ENCODE results near the gene PTPRN2.

DNA sequence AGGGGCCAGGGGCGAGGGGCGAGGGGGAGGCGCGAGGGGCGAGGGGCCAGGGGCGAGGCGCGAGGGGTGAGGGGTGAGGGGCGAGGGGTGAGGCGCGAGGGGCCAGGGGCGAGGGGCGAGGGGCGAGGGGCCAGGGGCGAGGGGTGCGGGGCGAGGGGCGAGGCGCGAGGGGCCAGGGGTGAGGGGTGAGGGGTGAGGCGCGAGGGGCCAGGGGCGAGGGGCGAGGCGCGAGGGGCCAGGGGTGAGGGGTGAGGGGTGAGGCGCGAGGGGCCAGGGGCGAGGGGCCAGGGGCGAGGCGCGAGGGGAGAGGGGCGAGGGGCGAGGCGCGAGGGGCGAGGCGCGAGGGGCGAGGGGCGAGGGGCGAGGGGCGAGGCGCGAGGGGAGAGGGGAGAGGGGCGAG lies 192.3 kb downstream of the PTPRN2 start:
- TF ChIP-seq FOXM1 (IDR thresholded peaks at IDR 0.05; ENCODE audit: borderline replicate concordance) (no peak), CTBP1 (IDR thresholded peaks at IDR 0.05; ENCODE audit: borderline replicate concordance) (no peak), TARDBP (IDR thresholded peaks at IDR 0.05) (no peak), ELF4 (IDR thresholded peaks at IDR 0.05) (no peak), BHLHE40 (IDR thresholded peaks at IDR 0.05; ENCODE audit: borderline replicate concordance) (no peak), NFRKB (IDR thresholded peaks at IDR 0.05) (no peak), HDGF (IDR thresholded peaks at IDR 0.05; ENCODE audit: borderline replicate concordance) (no peak), SP1 (IDR thresholded peaks at IDR 0.05) (no peak), FOXA1 (IDR thresholded peaks at IDR 0.05) (no peak), FOXK2 (IDR thresholded peaks at IDR 0.05) (no peak), SUZ12 (IDR thresholded peaks at IDR 0.05) (no peak), ARNT (IDR thresholded peaks at IDR 0.05) (no peak)
